Left lung (tissue), 10 donors: ENCODE measurements around the gene IGSF9. TPM values are rescaled to one million over a fixed set of nuclear protein-coding genes. Genes with fewer than 3 reads are reported as not detected.

Source experiments
- ATAC-seq: fragments of 200-7000 bp; cut with Tn5 transposase; one replicate; pipeline ENCODE4 v1.9.1; 2020; ENCODE audit warnings: moderate library complexity
- DNase-seq, 4 donors: peaks; one replicate each; pipeline ENCODE4 v3.0.0-alpha.2; 2013 to 2020
- H3K27ac ChIP-seq, 2 donors: fragments of 200-600 bp; sonication (generic) in 1 of 2; one replicate each; pipeline versions ENCODE4 v1.5.0 to v1.8.0; 2020 to 2021
- H3K27me3 ChIP-seq, 2 donors: fragments of 200-600 bp; sonication (generic) in 1 of 2; one replicate each; pipeline versions ENCODE4 v1.5.0 to v1.8.0; 2020 to 2021
- H3K36me3 ChIP-seq, 2 donors: fragments of 200-600 bp; sonication (generic) in 1 of 2; one replicate each; pipeline versions ENCODE4 v1.5.0 to v1.8.0; 2020 to 2021
- H3K4me1 ChIP-seq, 2 donors: fragments of 200-600 bp; one replicate each; pipeline ENCODE4 v1.8.0; 2021
- H3K4me3 ChIP-seq, 2 donors: fragments of 200-600 bp; sonication (generic) in 1 of 2; one replicate each; pipeline versions ENCODE4 v1.5.0 to v1.8.0; 2020 to 2021; ENCODE audit warnings: mild to moderate bottlenecking in 1 of 2
- H3K9me3 ChIP-seq, 2 donors: fragments of 200-600 bp; sonication (generic) in 1 of 2; one replicate each; pipeline versions ENCODE4 v1.5.0 to v1.8.0; 2020 to 2021
- intact Hi-C, 2 donors: fragments of 100-400 bp; cut with DNase I; formaldehyde crosslinking; loops; one replicate each; pipeline versions ENCODE4 v1.11.2 to v1.14.2; 2022
- polyA plus RNA-seq, 6 donors: library from polyadenylated mRNA; unstranded; fragments of 120-200 nt; gene quantifications; one replicate each; pipeline ENCODE4 v1.2.1, GENCODE V29; 2013; ENCODE audit not compliant: insufficient read length in 6 of 6
- total RNA-seq, 2 donors: library from RNA; stranded (reverse); fragmentation: NEBNext Ultra II Directional; extraction: Animal tissue kit (Norgen Biotek cat#: 25700); gene quantifications; one replicate each; pipeline ENCODE4 v1.2.1, GENCODE V29; 2021
- TF ChIP-seq, protein P1 (sequence below), 2 donors: fragments of 200-600 bp; sonication (generic) in 1 of 2; IDR thresholded peaks; one replicate each; pipeline versions ENCODE4 v1.5.0 to v1.8.0; 2021; ENCODE audit warnings: antibody characterized with exemption in 2 of 2
- donor health status: DM: no; HTN: yes; CAD: no.
- donor health status: DM: no; HTN: no; CAD: no.

IGSF9 gene
- total and polyA plus RNA-seq, 8 donors = 2.8 to 16.9 (median 13.6) TPM

GRCh38 chr1:159944623-159945455, 574 bp downstream of the IGSF9 start:
- ATAC-seq = no peak
- no peak overlapping the region for H3K27ac ChIP-seq
- intact Hi-C loops = loop anchor here in 1 of 2 donors (10.0 kb wide), 1 partner anchor 60 kb away; no protein-coding TSS in a partner anchor
- peak overlapping the region; percentile 39 to 42 for H3K4me3 ChIP-seq
- peaks cover 0 to 40% of the 10 kb centered on the region in 2 donors for H3K27me3 ChIP-seq
- peaks cover 0 to 13% of the 10 kb centered on the region in 2 donors for H3K4me1 ChIP-seq
- DNase-seq = no peak
- TF ChIP-seq, protein P1, sequence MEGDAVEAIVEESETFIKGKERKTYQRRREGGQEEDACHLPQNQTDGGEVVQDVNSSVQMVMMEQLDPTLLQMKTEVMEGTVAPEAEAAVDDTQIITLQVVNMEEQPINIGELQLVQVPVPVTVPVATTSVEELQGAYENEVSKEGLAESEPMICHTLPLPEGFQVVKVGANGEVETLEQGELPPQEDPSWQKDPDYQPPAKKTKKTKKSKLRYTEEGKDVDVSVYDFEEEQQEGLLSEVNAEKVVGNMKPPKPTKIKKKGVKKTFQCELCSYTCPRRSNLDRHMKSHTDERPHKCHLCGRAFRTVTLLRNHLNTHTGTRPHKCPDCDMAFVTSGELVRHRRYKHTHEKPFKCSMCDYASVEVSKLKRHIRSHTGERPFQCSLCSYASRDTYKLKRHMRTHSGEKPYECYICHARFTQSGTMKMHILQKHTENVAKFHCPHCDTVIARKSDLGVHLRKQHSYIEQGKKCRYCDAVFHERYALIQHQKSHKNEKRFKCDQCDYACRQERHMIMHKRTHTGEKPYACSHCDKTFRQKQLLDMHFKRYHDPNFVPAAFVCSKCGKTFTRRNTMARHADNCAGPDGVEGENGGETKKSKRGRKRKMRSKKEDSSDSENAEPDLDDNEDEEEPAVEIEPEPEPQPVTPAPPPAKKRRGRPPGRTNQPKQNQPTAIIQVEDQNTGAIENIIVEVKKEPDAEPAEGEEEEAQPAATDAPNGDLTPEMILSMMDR (IDR thresholded peaks at IDR 0.05) = no peak
- no peaks in the 10 kb centered on the region for H3K36me3 ChIP-seq
- no peaks in the 10 kb centered on the region for H3K9me3 ChIP-seq

- intact Hi-C loops = loop anchor here in 1 of 2 donors (10.0 kb wide), 1 partner anchor 61 kb away; no protein-coding TSS in a partner anchor
- no peaks in the 10 kb centered on the region for H3K9me3 ChIP-seq
- H3K27ac ChIP-seq = no peak overlapping the region
- TF ChIP-seq, protein P1 (IDR thresholded peaks at IDR 0.05) = no peak
- H3K4me1 ChIP-seq = peaks cover 0 to 11% of the 10 kb centered on the region in 2 donors
- no peaks in the 10 kb centered on the region for H3K36me3 ChIP-seq
- no peak overlapping the region for H3K4me3 ChIP-seq
- ATAC-seq = no peak
- no peak for DNase-seq
- H3K27me3 ChIP-seq = peaks cover 0 to 40% of the 10 kb centered on the region in 2 donors
Observed at GRCh38 chr1:159943908-159944622, 1.3 kb downstream of the IGSF9 start.

- intact Hi-C loops = loop anchor here in 1 of 2 donors (10.0 kb wide), 1 partner anchor 62 kb away; no protein-coding TSS in a partner anchor
- ATAC-seq (no peak), DNase-seq (no peak)
- H3K4me1 ChIP-seq = peaks cover 0 to 11% of the 10 kb centered on the region in 2 donors
- no peak overlapping the region for H3K27ac ChIP-seq
- TF ChIP-seq, protein P1 (IDR thresholded peaks at IDR 0.05) = no peak
- no peaks in the 10 kb centered on the region for H3K9me3 ChIP-seq
- peaks cover 0 to 40% of the 10 kb centered on the region in 2 donors for H3K27me3 ChIP-seq
- H3K36me3 ChIP-seq = no peaks in the 10 kb centered on the region
- no peak overlapping the region for H3K4me3 ChIP-seq
Observed at GRCh38 chr1:159943278-159943640, 2.2 kb downstream of the IGSF9 start.

DNA sequence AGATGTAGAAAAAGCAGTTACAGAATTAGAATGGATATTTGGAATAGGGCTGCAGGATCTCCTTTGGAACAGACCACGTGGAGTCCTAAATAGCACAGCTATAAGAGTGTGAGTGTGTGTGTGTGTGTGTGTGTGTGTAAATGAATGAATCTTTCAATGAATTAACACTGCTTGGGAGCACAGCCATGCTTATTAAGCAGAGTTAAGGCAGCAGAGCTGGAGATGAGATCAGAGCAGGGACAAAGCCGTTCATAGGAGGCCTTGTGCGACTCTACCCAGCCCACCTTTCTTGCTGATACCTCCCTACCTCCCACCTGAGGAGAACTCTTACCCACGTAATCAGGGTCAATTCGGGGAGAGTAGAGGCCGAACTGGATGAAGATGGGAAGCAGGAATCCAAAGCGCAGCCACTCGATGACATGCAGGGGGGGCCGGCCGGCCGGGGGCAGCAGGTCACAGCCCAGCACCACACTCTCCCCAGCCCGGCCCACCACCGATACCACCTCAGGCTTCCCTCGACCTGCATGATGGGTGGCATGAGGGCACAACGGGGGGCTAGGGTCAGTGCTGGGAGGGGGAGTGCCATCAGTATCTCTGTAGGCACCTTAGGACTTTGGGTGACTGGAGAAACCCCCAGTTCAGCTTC, 2.7 kb downstream of the IGSF9 start:
- Histone ChIP-seq H3K4me1 (peaks cover 0 to 12% of the 10 kb centered on the region in 2 donors), H3K4me3 (no peak overlapping the region), H3K9me3 (no peaks in the 10 kb centered on the region), H3K36me3 (no peaks in the 10 kb centered on the region), H3K27ac (no peak overlapping the region), H3K27me3 (peaks cover 0 to 40% of the 10 kb centered on the region in 2 donors)
- no peak for DNase-seq
- TF ChIP-seq, protein P1 (IDR thresholded peaks at IDR 0.05) = no peak
- no peak for ATAC-seq
- intact Hi-C loops = loop anchor here in 1 of 2 donors (10.0 kb wide), 1 partner anchor 62 kb away; no protein-coding TSS in a partner anchor
